H1 (cell line): ENCODE results near the gene NAT10.

Source experiments
- CTCF ChIP-seq, 3 experiments: IDR thresholded peaks; 1 replicate in 2 of 3; 2 replicates in 1 of 3; pipeline versions ENCODE4 v1.5.1 to v1.6.1; 2011; ENCODE audit warnings: low read length in 3 of 3, mild to moderate bottlenecking in 3 of 3, inconsistent platforms in 2 of 3, low read depth in 1 of 3, moderate library complexity in 1 of 3; ENCODE audit not compliant: insufficient read depth in 1 of 3; ENCODE audit errors: control extremely low read depth in 1 of 3
- GABPA ChIP-seq: IDR thresholded peaks from 2 replicates; pipeline ENCODE4 v1.6.1; 2011; ENCODE audit warnings: mild to moderate bottlenecking, low read length, moderate library complexity, borderline replicate concordance; ENCODE audit not compliant: insufficient read depth
- JUND ChIP-seq: IDR thresholded peaks from 2 replicates; pipeline ENCODE4 v1.6.1; 2011; ENCODE audit warnings: mild to moderate bottlenecking, improper control_type of control experiment, low read length
- POLR2AphosphoS5 ChIP-seq: IDR thresholded peaks from 2 replicates; pipeline ENCODE4 v1.6.1; 2011; ENCODE audit warnings: low read depth, low read length

GRCh38 chr11:34132261-34132965 lies 27.0 kb downstream of the NAT10 start:
- TF ChIP-seq GABPA (no peak), POLR2AphosphoS5 (no peak), CTCF (IDR thresholded peaks at IDR 0.05; ENCODE audit: control extremely low read depth in 1 of 3, insufficient read depth in 1 of 3, low read depth in 1 of 3, low read length in 3 of 3) (no peak), JUND (no peak)
